HCT116 (cell line): Measurements from ENCODE around the gene ZNF808. TPM values are rescaled to one million over a fixed set of nuclear protein-coding genes. Genes with fewer than 3 reads are reported as not detected.
"Not testable (repeated sequence)": the region's sequence is repeated elsewhere in the genome, so short reads cannot be mapped to it uniquely, and the experiment has no call there.

Experiments
- ATAC-seq: fragments of 200-7000 bp; cut with Tn5 transposase; 2 replicates; pipeline ENCODE4 v1.9.1; 2020; ENCODE audit warnings: mild to moderate bottlenecking, moderate library complexity
- BruUV-seq: library from RNA; stranded (reverse); fragments of 400-500 nt; replicated peaks from 2 replicates; lab custom pipeline; 2021; lab: Mats Ljungman, UMichigan
- CTCF ChIA-PET: fragments of 300-600 bp; sonication (Branson Sonifier 250); formaldehyde crosslinking; loops from one replicate; lab custom pipeline; 2021; ENCODE audit warnings: antibody characterized with exemption; lab: Charles Lee
- POLR2A ChIA-PET: fragments of 300-600, 350-600 bp; sonication (Branson Sonifier 250); formaldehyde crosslinking; loops from one replicate; lab custom pipeline; 2021; ENCODE audit warnings: antibody characterized with exemption; lab: Charles Lee
- RAD21 ChIA-PET, 2 experiments: fragments of 300-600 bp; sonication (Branson Sonifier 250); formaldehyde crosslinking; loops; one replicate each; lab custom pipeline; 2023; ENCODE audit warnings: low total read pairs in 2 of 2; ENCODE audit not compliant: uncharacterized antibody in 2 of 2, unreplicated experiment in 2 of 2, low non-redundant PET in 1 of 2; lab: Charles Lee
- DNase-seq: peaks from one replicate; pipeline ENCODE4 v3.0.0-alpha.2; 2010; ENCODE audit warnings: low read depth, low spot score
- H2AFZ ChIP-seq: fragments of 200-600 bp; shearing (Covaris generic), sonication (generic); 2 replicates; pipeline ENCODE4 v1.6.1; 2017; ENCODE audit warnings: low read depth, mixed run types, mixed read lengths, antibody characterized with exemption, low read length; ENCODE audit not compliant: poor library complexity, severe bottlenecking
- H3K27ac ChIP-seq: 2 replicates; pipeline ENCODE4 v1.5.1; 2012; ENCODE audit warnings: low read depth, low read length
- H3K27me3 ChIP-seq: fragments of 200-600 bp; sonication (generic); 2 replicates; pipeline ENCODE4 v1.6.1; 2016; ENCODE audit warnings: mixed run types, low read length, mixed read lengths; ENCODE audit not compliant: insufficient read depth
- H3K36me3 ChIP-seq, 2 experiments: fragments of 200-500 bp in 1 of 2; fragments of 200-600 bp in 1 of 2; sonication (Bioruptor generic) in 1 of 2; sonication (generic) in 1 of 2; 2 replicates each; pipeline versions ENCODE4 v1.5.1 to v1.6.1; 2014 to 2016; ENCODE audit warnings: low read length in 2 of 2, inconsistent platforms in 1 of 2, mixed read lengths in 1 of 2, mixed run types in 1 of 2; ENCODE audit not compliant: insufficient read depth in 2 of 2, control insufficient read depth in 1 of 2
- H3K4me1 ChIP-seq, 2 experiments: fragments of 200-600 bp in 1 of 2; sonication (generic) in 1 of 2; 2 replicates each; pipeline versions ENCODE4 v1.5.1 to v1.6.1; 2012 to 2017; ENCODE audit warnings: low read length in 2 of 2, inconsistent platforms in 1 of 2, mild to moderate bottlenecking in 1 of 2, mixed read lengths in 1 of 2, mixed run types in 1 of 2, moderate library complexity in 1 of 2; ENCODE audit not compliant: insufficient read depth in 2 of 2, control insufficient read depth in 1 of 2
- H3K4me2 ChIP-seq: fragments of 200-600 bp; sonication (generic); 2 replicates; pipeline ENCODE4 v1.6.1; 2017; ENCODE audit warnings: mixed run types, low read length, mixed read lengths
- H3K4me3 ChIP-seq, 2 experiments: fragments of 200-600 bp in 1 of 2; sonication (generic) in 1 of 2; replicated peaks in 1 of 2; 2 replicates each; pipeline ENCODE4 v1.5.1; 2011 to 2016; ENCODE audit warnings: low read length in 2 of 2, control low read depth in 1 of 2, low read depth in 1 of 2, mild to moderate bottlenecking in 1 of 2, mixed read lengths in 1 of 2, mixed run types in 1 of 2
- H3K79me2 ChIP-seq: fragments of 200-600 bp; sonication (generic); 2 replicates; pipeline ENCODE4 v1.6.1; 2017; ENCODE audit warnings: mild to moderate bottlenecking, mixed run types, low read length, moderate library complexity, mixed read lengths; ENCODE audit not compliant: insufficient read depth
- H3K9ac ChIP-seq: fragments of 200-600 bp; sonication (generic); 2 replicates; pipeline ENCODE4 v1.6.1; 2016; ENCODE audit warnings: low read length, mixed read lengths
- H3K9me2 ChIP-seq: fragments of 200-600 bp; sonication (generic), shearing (Covaris generic); 2 replicates; pipeline ENCODE4 v1.6.1; 2017; ENCODE audit warnings: mixed run types, mild to moderate bottlenecking, moderate library complexity; ENCODE audit not compliant: insufficient read depth
- H3K9me3 ChIP-seq, 2 experiments: fragments of 200-500 bp in 1 of 2; fragments of 200-600 bp in 1 of 2; sonication (Bioruptor generic) in 1 of 2; sonication (generic) in 1 of 2; 2 replicates each; pipeline ENCODE4 v1.6.1; 2014 to 2017; ENCODE audit warnings: low read length in 2 of 2, mixed read lengths in 2 of 2, inconsistent platforms in 1 of 2, low read depth in 1 of 2, mild to moderate bottlenecking in 1 of 2, mixed run types in 1 of 2, moderate library complexity in 1 of 2; ENCODE audit not compliant: control insufficient read depth in 1 of 2, insufficient read depth in 1 of 2
- H4K20me1 ChIP-seq: fragments of 200-600 bp; sonication (generic), shearing (Covaris generic); 2 replicates; pipeline ENCODE4 v1.6.1; 2017; ENCODE audit warnings: mixed run types, mild to moderate bottlenecking, moderate library complexity; ENCODE audit not compliant: insufficient read depth
- JUND ChIP-seq: IDR thresholded peaks from 2 replicates; pipeline ENCODE4 v1.6.1; 2012
- intact Hi-C: fragments of 100-400 bp; cut with micrococcal nuclease; formaldehyde crosslinking; loops from 2 replicates; pipeline ENCODE4 v1.10.0; 2022
- total RNA-seq: library from RNA; stranded (reverse); gene quantifications from one replicate; pipeline ENCODE4 v1.2.1, GENCODE V29; 2021; ENCODE audit not compliant: unreplicated experiment
- TF ChIP-seq, protein P1 (sequence below): IDR thresholded peaks from 2 replicates; pipeline ENCODE4 v1.6.1; 2012; ENCODE audit warnings: low read depth
- TF ChIP-seq, protein P2 (sequence below), 3 experiments: fragments of 200-600 bp in 1 of 3; sonication (generic) in 1 of 3; IDR thresholded peaks in 2 of 3; conservative IDR thresholded peaks in 1 of 3; 2 replicates each; pipeline ENCODE4 v1.5.1; 2012 to 2017; ENCODE audit warnings: low read depth in 2 of 3, low read length in 2 of 3, antibody characterized with exemption in 1 of 3, borderline replicate concordance in 1 of 3, control low read depth in 1 of 3, mild to moderate bottlenecking in 1 of 3, mixed read lengths in 1 of 3, mixed run types in 1 of 3, moderate library complexity in 1 of 3; ENCODE audit not compliant: insufficient read depth in 1 of 3

The ZNF808 gene
- total RNA-seq, 1 experiment from 2014 or later, result 15.4 TPM

DNA sequence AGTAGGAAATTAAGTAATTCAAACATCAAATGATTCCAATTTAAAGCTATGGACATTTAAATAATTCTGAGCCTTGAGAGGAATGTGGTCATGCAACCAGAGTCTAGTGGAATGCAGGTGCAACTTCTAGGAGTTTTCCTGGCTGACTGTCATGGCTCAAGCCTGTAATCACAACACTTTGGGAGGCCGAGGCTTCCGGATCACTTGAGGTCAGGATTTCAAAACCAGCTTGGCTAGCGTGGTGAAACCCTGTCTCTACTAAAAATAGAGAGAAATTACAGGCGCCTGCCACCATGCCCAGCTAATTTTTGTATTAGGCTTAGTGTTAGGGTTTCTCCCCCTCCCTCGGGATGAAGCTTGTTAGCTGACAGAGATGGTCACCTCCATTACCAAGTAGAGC, 6.4 kb downstream of the ZNF808 start:
- ATAC-seq, result no peak
- Histone ChIP-seq H2AFZ (no peak overlapping the region), H3K27ac (no peak overlapping the region), H3K36me3 (peaks cover 0 to 9% of the 10 kb centered on the region in 2 experiments), H3K27me3 (no peaks in the 10 kb centered on the region), H3K79me2 (no peaks in the 10 kb centered on the region), H3K4me3 (no peak overlapping the region), H3K9me3 (peaks cover 0 to 10% of the 10 kb centered on the region in 2 experiments; a peak in 1 of 4 replicates), H3K9ac (no peak overlapping the region), H4K20me1 (no peaks in the 10 kb centered on the region), H3K9me2 (no peaks in the 10 kb centered on the region), H3K4me1 (no peaks in the 10 kb centered on the region), H3K4me2 (no peak overlapping the region)
- no TSS peak for BruUV-seq
- TF ChIP-seq JUND, result no peak
- TF ChIP-seq, protein P1, sequence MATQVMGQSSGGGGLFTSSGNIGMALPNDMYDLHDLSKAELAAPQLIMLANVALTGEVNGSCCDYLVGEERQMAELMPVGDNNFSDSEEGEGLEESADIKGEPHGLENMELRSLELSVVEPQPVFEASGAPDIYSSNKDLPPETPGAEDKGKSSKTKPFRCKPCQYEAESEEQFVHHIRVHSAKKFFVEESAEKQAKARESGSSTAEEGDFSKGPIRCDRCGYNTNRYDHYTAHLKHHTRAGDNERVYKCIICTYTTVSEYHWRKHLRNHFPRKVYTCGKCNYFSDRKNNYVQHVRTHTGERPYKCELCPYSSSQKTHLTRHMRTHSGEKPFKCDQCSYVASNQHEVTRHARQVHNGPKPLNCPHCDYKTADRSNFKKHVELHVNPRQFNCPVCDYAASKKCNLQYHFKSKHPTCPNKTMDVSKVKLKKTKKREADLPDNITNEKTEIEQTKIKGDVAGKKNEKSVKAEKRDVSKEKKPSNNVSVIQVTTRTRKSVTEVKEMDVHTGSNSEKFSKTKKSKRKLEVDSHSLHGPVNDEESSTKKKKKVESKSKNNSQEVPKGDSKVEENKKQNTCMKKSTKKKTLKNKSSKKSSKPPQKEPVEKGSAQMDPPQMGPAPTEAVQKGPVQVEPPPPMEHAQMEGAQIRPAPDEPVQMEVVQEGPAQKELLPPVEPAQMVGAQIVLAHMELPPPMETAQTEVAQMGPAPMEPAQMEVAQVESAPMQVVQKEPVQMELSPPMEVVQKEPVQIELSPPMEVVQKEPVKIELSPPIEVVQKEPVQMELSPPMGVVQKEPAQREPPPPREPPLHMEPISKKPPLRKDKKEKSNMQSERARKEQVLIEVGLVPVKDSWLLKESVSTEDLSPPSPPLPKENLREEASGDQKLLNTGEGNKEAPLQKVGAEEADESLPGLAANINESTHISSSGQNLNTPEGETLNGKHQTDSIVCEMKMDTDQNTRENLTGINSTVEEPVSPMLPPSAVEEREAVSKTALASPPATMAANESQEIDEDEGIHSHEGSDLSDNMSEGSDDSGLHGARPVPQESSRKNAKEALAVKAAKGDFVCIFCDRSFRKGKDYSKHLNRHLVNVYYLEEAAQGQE, result no peak
- TF ChIP-seq, protein P2, sequence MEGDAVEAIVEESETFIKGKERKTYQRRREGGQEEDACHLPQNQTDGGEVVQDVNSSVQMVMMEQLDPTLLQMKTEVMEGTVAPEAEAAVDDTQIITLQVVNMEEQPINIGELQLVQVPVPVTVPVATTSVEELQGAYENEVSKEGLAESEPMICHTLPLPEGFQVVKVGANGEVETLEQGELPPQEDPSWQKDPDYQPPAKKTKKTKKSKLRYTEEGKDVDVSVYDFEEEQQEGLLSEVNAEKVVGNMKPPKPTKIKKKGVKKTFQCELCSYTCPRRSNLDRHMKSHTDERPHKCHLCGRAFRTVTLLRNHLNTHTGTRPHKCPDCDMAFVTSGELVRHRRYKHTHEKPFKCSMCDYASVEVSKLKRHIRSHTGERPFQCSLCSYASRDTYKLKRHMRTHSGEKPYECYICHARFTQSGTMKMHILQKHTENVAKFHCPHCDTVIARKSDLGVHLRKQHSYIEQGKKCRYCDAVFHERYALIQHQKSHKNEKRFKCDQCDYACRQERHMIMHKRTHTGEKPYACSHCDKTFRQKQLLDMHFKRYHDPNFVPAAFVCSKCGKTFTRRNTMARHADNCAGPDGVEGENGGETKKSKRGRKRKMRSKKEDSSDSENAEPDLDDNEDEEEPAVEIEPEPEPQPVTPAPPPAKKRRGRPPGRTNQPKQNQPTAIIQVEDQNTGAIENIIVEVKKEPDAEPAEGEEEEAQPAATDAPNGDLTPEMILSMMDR (IDR thresholded peaks at IDR 0.05 in 2 of 3, conservative IDR thresholded peaks at IDR 0.05 in 1 of 3; ENCODE audit: borderline replicate concordance in 1 of 3, insufficient read depth in 1 of 3, low read depth in 2 of 3, low read length in 2 of 3), result no peak
- ChIA-PET POLR2A (no interaction called here), RAD21 (no interaction called here), CTCF (no interaction called here)
- no peak for DNase-seq
- intact Hi-C loops, result no loop called here

DNA sequence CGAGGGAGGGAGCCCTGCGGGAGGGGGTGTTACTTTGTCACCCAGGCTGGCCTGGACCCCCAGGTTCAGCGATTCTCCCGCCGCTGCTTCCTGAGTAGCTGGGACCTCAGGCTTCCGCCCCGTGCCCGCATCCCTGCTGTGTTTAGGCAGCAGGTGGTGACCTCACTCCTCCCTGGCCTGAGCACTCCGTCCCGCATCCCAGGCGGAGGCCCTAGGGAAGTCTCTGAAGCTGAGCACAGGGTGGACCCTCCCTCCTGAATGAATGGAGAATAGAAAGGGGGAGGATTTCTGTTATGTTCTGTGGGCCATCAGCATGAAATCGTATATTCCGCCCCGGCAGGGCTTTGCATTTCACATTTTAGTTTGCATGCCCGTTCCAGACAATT, 7.9 kb downstream of the ZNF808 start:
- H3K36me3 ChIP-seq, H2AFZ ChIP-seq, H3K9me3 ChIP-seq, POLR2A ChIA-PET, ATAC-seq, H3K27ac ChIP-seq, H3K79me2 ChIP-seq, H3K4me1 ChIP-seq, H3K4me3 ChIP-seq, H3K9ac ChIP-seq, CTCF ChIA-PET, H4K20me1 ChIP-seq, RAD21 ChIA-PET, intact Hi-C loops, DNase-seq, BruUV-seq, H3K4me2 ChIP-seq, H3K9me2 ChIP-seq, H3K27me3 ChIP-seq: not testable (repeated sequence)
